BJ (cell line): Measurements from ENCODE around the gene RASGRF1. TPM values are rescaled to one million over a fixed set of nuclear protein-coding genes. Genes with fewer than 3 reads are reported as not detected.
A peak's percentile ranks its signal among the peaks of the same experiment; 100 is the strongest.

Experiments
- CTCF ChIA-PET: fragments of 350-600 bp; formaldehyde crosslinking; extraction: SDS; loops from one replicate; lab custom pipeline; 2021; ENCODE audit warnings: antibody characterized with exemption, inconsistent platforms; lab: Yijun Ruan, JAX
- POLR2A ChIA-PET: fragments of 300-600 bp; sonication (Branson Sonifier 250); formaldehyde crosslinking; extraction: SDS; loops from one replicate; lab custom pipeline; 2021; ENCODE audit warnings: antibody characterized with exemption; lab: Charles Lee
- DNase-seq: peaks from one replicate; pipeline ENCODE4 v3.0.0-alpha.2; 2011; ENCODE audit warnings: low read depth
- H3K27me3 ChIP-seq: 2 replicates; pipeline ENCODE4 v1.6.0; 2011; ENCODE audit warnings: low read length; ENCODE audit not compliant: control insufficient read depth, insufficient read depth
- H3K36me3 ChIP-seq: 2 replicates; pipeline ENCODE4 v1.5.1; 2011; ENCODE audit warnings: low read length; ENCODE audit not compliant: control insufficient read depth, insufficient read depth
- H3K4me3 ChIP-seq: 2 replicates; pipeline ENCODE4 v1.5.1; 2011; ENCODE audit warnings: low read depth, mild to moderate bottlenecking, control low read depth, low read length
- polyA plus RNA-seq: library from polyadenylated mRNA; depleted of rRNA; stranded (reverse); fragments of >200 nt; gene quantifications from 2 replicates; pipeline ENCODE4 v1.2.3, GENCODE V29; 2011
- TF ChIP-seq, protein P1 (sequence below): IDR thresholded peaks from 2 replicates; pipeline ENCODE4 v1.5.1; 2011; ENCODE audit warnings: low read depth, mild to moderate bottlenecking, control low read depth, inconsistent platforms, low read length, moderate library complexity; ENCODE audit not compliant: insufficient read depth

RASGRF1 gene
- polyA plus RNA-seq, 1 experiment: 0.31 TPM

DNA sequence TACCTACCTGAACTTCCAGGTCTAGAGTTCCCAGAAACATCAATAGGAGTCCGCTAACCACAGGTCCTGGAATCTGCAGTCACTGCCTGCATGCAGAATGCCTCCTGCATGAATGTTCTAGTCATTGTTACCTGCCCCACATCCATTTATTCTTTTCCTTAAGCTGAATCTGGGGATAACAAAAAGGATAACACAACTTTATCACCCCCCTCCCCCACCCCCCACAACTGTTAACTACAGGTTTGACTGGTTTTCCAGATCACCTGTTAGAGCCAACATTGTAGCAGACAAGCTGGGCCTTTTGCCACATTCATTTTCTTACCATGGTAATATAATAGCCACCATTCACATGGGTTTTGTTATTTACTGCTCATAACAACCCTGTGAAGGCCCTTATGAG lies 141.1 kb downstream of the RASGRF1 start:
- POLR2A ChIA-PET: no interaction called here
- CTCF ChIA-PET: no interaction called here
- Histone ChIP-seq H3K27me3 (peaks cover 1% of the 10 kb centered on the region), H3K36me3 (no peaks in the 10 kb centered on the region), H3K4me3 (no peak overlapping the region)
- no peak for DNase-seq
- TF ChIP-seq, protein P1, sequence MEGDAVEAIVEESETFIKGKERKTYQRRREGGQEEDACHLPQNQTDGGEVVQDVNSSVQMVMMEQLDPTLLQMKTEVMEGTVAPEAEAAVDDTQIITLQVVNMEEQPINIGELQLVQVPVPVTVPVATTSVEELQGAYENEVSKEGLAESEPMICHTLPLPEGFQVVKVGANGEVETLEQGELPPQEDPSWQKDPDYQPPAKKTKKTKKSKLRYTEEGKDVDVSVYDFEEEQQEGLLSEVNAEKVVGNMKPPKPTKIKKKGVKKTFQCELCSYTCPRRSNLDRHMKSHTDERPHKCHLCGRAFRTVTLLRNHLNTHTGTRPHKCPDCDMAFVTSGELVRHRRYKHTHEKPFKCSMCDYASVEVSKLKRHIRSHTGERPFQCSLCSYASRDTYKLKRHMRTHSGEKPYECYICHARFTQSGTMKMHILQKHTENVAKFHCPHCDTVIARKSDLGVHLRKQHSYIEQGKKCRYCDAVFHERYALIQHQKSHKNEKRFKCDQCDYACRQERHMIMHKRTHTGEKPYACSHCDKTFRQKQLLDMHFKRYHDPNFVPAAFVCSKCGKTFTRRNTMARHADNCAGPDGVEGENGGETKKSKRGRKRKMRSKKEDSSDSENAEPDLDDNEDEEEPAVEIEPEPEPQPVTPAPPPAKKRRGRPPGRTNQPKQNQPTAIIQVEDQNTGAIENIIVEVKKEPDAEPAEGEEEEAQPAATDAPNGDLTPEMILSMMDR: no peak

DNA sequence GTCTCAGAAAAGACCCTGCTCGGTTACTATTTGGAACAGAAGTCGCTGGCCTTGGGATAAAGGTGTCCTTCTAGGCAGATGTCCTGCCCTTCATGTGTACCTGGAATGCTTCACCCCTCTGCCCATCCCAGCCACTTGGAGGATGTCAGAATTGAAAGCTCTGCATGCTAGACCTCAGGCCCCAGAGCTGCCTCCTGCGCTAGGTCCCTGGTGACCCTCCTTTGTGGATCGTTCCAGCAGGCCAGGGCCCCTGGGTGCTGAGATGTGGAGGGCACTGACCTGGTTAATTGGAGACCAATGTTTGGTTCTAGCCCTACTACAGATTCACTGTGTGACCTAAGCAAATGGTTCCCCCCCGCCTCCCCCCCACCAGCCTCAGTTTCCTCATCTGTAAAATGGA lies 143.1 kb downstream of the RASGRF1 start:
- TF ChIP-seq, protein P1: no peak
- Histone ChIP-seq H3K36me3 (no peaks in the 10 kb centered on the region), H3K4me3 (no peak overlapping the region), H3K27me3 (peaks cover 5% of the 10 kb centered on the region)
- ChIA-PET CTCF (interaction anchor here (1.5 kb wide), 1 partner anchor 237 kb away, joined by 4 read pairs; no protein-coding TSS in a partner anchor), POLR2A (no interaction called here)
- no peak for DNase-seq

DNA sequence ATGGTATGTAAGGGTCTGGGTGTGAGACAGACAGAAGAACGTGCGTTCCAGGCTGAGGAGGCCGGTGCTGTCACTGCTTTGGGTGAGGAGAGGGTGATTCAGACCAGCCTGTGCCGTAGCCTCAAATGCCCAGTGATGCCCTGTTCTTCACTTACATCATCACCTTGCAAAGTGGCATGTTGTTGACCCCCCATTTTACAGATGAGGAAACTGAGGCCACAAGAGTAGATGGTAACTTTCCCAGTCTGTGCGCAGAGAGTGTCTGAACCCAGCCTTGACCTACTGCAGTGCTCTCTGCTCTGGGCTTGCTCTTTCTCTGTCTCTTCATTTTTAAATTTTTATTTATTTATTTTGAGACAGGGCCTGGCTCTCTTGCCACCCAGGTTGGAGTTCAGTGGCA lies 144.1 kb downstream of the RASGRF1 start:
- CTCF ChIA-PET: interaction anchor here (1.1 to 1.5 kb wide), 2 partner anchors 149 to 238 kb away, joined by 3 to 4 read pairs; no protein-coding TSS in a partner anchor

DNA sequence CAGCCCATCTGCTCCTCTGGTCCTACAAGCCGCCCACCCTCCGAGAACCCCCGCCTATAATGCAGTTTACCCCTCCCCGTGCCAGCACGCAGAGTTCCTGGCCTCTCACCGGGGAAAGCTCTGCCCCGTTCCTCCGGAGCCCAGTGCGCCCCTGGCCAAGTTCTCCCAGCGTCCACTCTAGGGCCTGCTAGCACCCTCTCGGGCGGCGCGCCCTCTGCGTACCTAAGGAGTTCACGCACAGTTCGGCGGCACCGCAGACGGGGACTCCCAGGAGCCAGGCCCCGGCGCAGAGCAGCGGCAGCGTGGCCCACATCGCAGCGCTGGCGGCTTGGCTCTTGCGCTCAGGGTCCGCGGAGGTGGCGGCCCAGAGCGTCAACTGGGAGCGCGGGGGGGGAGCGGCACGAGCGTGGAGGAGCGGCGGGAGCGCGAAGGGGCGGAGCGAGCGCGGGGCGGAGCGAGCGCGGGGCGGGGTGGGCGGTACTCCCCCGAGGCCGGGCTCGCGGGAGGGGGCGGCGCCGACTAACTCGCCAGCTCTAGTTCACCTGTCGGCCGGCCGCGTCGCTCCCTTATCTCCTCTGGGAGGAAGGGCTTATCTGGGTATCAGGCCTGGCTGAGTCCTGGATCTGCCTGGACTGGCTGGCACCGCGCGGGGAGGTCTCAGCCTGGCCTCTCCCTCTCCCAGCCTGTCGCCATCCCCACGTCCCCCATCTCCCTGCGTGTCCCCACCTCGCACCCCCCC lies 145.7 kb downstream of the RASGRF1 start, which contains the start of gene CTSH:
Gene CTSH, minus strand, starts transcription at position 378 of the 739 bp plus-strand sequence. Its CDS starts 65 bp downstream, at position 313.
- DNase-seq: no peak
- H3K36me3 ChIP-seq: no peaks in the 10 kb centered on the region
- peak within 1 kb of the TSS; percentile 46 for H3K4me3 ChIP-seq
- TF ChIP-seq, protein P1: no peak
- POLR2A ChIA-PET: no interaction called here
- CTCF ChIA-PET: interaction anchor here (1.1 kb wide), 1 partner anchor 240 kb away, joined by 3 read pairs; no protein-coding TSS in a partner anchor
- peaks cover 5% of the 10 kb centered on the region for H3K27me3 ChIP-seq

More for the DNA sequence above, 144.1 kb downstream of the RASGRF1 start:
- no peak overlapping the region for H3K4me3 ChIP-seq
- no peaks in the 10 kb centered on the region for H3K36me3 ChIP-seq
- TF ChIP-seq, protein P1: no peak
- H3K27me3 ChIP-seq: peaks cover 5% of the 10 kb centered on the region
- POLR2A ChIA-PET: no interaction called here
- DNase-seq: no peak

DNA sequence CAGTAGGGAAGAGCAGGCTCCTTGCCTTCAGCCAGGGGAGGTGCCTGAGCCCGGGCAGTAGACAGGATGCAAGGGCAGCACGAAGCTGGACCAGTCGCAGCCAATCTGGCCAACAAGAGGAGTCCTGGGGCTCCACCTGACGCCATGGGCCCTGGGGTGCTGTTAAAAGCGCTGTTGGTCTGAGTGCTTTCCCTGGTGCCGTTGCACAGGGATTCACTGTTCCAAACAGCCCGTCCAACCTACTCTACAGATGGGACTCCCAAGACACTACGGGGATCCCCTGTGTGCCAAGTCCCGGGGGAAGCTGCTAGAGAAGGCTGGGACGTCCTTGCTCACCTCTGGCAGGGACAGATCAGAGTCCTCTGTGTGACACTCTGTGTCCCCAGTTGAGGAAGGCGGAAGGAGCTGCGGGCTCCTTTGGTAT lies 146.4 kb downstream of the RASGRF1 start:
- ChIA-PET CTCF (interaction anchor here (0.9 to 1.1 kb wide), 2 partner anchors 240 to 241 kb away, joined by 3 read pairs; no protein-coding TSS in a partner anchor), POLR2A (interaction anchor here (0.7 kb wide), 1 partner anchor 177 kb away, joined by 3 read pairs; no protein-coding TSS in a partner anchor)
- Histone ChIP-seq H3K27me3 (peaks cover 5% of the 10 kb centered on the region), H3K36me3 (no peaks in the 10 kb centered on the region), H3K4me3 (peak overlapping the region; percentile 46)
- DNase-seq: no peak
- TF ChIP-seq, protein P1: no peak
